Dermis lymphatic vessel endothelial cell (primary cell): Measurements from ENCODE around the gene UBAC1. TPM values are rescaled to one million over a fixed set of nuclear protein-coding genes. Genes with fewer than 3 reads are reported as not detected.

Experiments
- total RNA-seq: library from RNA; depleted of rRNA; stranded (reverse); fragments of >200 nt; gene quantifications from 2 replicates; pipeline ENCODE4 v1.2.1, GENCODE V29; 2014

Gene UBAC1
- 23.6 and 26.8 TPM in 2 replicates for total RNA-seq

GRCh38 chr9:135961277-135961715 lies at the start of gene UBAC1:
UBAC1 (minus strand) TSS chr9:135961373; CDS start chr9:135961162, 211 bp downstream.

GRCh38 chr9:135907431-135908092 lies 53.6 kb downstream of the UBAC1 start, which contains the start of gene CAMSAP1:
CAMSAP1 (minus strand) TSS chr9:135907546; CDS start chr9:135907159, 387 bp downstream.

Other genes starting within 250 kb of the UBAC1 start
- 13.4 and 14.4 TPM in 2 replicates for gene CAMSAP1, start 53.8 kb downstream of the UBAC1 start, total RNA-seq
- 11.5 and 14.0 TPM in 2 replicates for gene NACC2, start 133.9 kb upstream of the UBAC1 start, total RNA-seq
- 33.1 and 38.2 TPM in 2 replicates for gene TMEM250, start 157.5 kb upstream of the UBAC1 start, total RNA-seq
- gene LHX3, start 243.8 kb upstream of the UBAC1 start, total RNA-seq, result not detected in 2 replicates